GM06990 (cell line): ENCODE results near the gene ARHGAP26.

Source experiments
- DNase-seq: peaks from one replicate; pipeline ENCODE4 v3.0.0-alpha.2; 2011; ENCODE audit not compliant: insufficient read length; ENCODE audit errors: extremely low read depth
- H3K27me3 ChIP-seq: replicated peaks from 2 replicates; pipeline ENCODE4 v1.6.0; 2011; ENCODE audit warnings: low read length; ENCODE audit not compliant: control insufficient read depth, insufficient read depth
- H3K36me3 ChIP-seq: 2 replicates; pipeline ENCODE4 v1.5.1; 2011; ENCODE audit warnings: low read length; ENCODE audit not compliant: control insufficient read depth, insufficient read depth
- H3K4me3 ChIP-seq: replicated peaks from 2 replicates; pipeline ENCODE4 v1.5.1; 2011; ENCODE audit warnings: low read depth, mild to moderate bottlenecking, control low read depth, low read length
- TF ChIP-seq, protein P1 (sequence below): IDR thresholded peaks from 2 replicates; pipeline ENCODE4 v1.5.1; 2011; ENCODE audit warnings: low read length, control low read depth, mild to moderate bottlenecking, inconsistent platforms; ENCODE audit not compliant: insufficient read depth, poor library complexity, severe bottlenecking

The ARHGAP26 gene

DNA sequence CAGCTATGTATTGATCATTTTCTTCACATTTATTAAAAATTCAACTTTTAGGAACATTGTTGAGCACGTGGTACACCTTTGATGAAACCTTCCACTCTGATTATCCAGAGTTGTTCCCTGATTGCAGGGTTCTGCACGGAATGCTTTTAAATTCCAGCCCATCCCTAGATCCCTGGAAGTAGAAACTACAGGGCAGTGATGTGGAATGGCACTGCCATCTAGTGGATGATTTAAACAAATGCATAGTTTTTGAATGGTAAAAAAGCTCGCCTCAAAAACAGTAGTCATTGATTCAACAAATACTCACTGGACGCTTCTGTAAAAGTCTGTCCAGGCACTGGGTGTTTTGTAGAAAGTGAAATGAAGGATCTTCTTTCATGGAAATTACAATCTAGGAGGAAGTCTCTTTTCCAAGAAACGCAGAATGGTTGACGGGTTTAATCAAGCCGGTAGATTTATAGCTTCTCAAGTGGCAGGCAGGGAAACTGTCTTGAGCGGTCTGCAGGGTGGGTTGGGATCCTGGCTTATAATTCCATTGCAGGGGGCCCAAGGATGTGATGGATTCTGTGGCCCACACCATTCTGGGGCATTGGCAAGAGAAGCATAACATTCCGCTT lies 118.4 kb downstream of the ARHGAP26 start:
- no peaks in the 10 kb centered on the region for H3K27me3 ChIP-seq
- H3K36me3 ChIP-seq: no peaks in the 10 kb centered on the region
- no peak overlapping the region for H3K4me3 ChIP-seq
- DNase-seq: no peak
- TF ChIP-seq, protein P1, sequence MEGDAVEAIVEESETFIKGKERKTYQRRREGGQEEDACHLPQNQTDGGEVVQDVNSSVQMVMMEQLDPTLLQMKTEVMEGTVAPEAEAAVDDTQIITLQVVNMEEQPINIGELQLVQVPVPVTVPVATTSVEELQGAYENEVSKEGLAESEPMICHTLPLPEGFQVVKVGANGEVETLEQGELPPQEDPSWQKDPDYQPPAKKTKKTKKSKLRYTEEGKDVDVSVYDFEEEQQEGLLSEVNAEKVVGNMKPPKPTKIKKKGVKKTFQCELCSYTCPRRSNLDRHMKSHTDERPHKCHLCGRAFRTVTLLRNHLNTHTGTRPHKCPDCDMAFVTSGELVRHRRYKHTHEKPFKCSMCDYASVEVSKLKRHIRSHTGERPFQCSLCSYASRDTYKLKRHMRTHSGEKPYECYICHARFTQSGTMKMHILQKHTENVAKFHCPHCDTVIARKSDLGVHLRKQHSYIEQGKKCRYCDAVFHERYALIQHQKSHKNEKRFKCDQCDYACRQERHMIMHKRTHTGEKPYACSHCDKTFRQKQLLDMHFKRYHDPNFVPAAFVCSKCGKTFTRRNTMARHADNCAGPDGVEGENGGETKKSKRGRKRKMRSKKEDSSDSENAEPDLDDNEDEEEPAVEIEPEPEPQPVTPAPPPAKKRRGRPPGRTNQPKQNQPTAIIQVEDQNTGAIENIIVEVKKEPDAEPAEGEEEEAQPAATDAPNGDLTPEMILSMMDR: peak; percentile 52

DNA sequence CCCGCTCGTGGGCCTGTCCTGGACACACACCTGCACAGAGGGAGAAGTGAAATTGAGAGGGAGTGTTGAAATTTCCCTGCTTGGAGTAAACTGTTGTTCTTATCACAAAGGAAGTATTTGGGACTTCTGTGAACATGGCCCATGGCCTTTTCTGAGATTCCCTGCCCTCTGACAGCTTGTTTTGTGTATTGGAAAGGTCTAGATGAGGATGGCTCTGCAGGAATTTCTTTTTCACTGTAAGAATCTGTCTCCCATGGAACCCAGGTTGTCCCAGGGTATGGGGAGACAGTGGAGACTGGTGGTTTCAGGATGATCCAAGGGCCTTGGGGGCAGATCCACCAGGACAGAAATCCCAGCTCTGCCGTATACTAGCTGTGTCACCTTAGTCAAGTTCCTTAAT lies 121.8 kb downstream of the ARHGAP26 start:
- DNase-seq: no peak
- TF ChIP-seq, protein P1: no peak
- Histone ChIP-seq H3K27me3 (no peaks in the 10 kb centered on the region), H3K4me3 (no peak overlapping the region), H3K36me3 (no peaks in the 10 kb centered on the region)

DNA sequence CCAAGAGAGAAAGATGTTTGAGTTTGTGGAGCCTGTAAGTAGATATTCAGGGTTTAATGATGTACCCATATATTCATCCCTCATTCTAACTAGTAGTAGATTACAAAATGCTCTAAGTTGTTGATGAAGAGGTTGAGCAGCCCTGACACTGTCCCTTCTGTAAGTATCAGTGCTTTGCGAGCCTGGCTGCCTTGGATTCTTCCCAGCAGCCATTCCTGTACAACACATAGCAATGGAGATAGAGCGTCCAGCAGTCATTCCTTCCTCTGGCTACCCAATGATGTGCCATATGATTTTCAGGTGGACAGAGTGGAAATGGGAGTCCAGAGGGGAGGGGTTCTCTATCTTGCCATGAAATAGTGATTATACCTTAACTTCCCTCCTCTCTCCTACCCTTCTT lies 124.1 kb downstream of the ARHGAP26 start:
- Histone ChIP-seq H3K4me3 (no peak overlapping the region), H3K36me3 (no peaks in the 10 kb centered on the region), H3K27me3 (no peaks in the 10 kb centered on the region)
- DNase-seq: no peak
- TF ChIP-seq, protein P1: no peak

DNA sequence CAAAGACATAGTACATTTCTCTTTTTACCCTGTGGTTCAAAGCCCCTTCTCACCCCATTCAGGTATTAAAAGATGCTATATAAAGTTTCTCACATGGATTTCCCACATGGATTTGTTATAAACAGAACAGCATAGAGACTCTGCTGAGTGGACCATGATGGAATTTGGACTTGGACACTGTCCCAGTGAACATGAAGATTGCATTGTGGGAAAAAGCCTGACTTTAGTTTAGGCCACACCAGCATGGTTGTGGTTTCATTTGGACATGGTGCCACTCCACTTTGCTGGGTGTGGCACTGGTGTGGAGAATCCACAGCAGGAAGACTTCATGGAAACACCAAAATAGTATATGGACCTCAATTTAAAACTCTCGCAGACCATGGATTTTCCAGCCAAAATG lies 124.6 kb downstream of the ARHGAP26 start:
- TF ChIP-seq, protein P1: no peak
- Histone ChIP-seq H3K4me3 (no peak overlapping the region), H3K27me3 (no peaks in the 10 kb centered on the region), H3K36me3 (no peaks in the 10 kb centered on the region)
- DNase-seq: no peak

DNA sequence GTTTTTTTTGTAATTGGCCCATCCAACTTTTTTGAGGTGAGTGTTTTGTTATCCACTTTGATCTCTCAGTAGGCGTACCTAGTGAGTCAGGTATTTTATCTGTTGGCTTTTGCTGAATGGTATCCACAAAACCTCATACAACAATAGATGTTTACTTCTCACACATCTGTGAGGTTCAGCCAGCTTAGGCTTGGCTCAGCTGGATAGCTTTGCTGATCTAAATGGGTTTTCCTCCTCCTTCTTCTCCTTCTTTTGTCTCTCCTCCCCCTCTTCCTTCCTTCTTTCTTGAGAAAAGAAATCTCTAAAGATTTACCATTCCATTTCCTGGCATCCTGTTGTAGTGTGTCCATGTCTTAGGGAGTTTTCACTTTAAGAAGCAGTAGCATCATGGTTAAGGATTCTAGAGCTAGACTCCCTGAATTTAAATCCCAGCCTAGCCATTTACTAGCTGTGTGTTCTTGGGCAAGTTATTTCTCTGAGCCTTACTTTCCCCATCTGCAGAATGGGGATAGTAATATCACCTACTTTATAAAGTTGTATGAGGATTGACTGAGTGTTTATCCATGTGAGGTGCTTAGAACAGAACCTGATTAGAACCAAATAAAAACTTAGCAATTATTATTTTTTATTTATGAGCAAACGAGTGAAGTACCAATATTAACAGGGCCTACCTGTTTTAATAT lies 126.3 kb downstream of the ARHGAP26 start:
- Histone ChIP-seq H3K36me3 (no peaks in the 10 kb centered on the region), H3K4me3 (no peak overlapping the region), H3K27me3 (no peaks in the 10 kb centered on the region)
- no peak for DNase-seq
- TF ChIP-seq, protein P1: no peak

DNA sequence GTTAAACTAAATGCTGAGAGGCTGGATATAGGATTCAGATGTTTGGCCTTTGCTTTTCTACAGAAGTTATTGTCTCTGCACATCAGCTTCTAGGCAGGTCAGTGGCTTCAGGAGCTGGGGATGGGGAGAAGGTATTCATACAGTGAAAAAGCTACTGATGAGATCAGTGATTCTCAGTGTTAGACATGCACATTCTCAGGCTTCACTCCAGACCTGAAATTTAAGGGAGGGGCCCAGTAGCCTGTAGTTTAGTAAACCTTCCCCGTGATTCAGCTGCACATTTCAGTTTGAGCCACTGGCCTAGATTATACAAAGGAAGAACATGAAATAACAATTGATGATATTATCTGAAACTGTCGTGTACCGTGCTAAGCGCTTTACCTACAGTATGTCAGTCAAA lies 127.2 kb downstream of the ARHGAP26 start:
- no peaks in the 10 kb centered on the region for H3K27me3 ChIP-seq
- TF ChIP-seq, protein P1: no peak
- H3K4me3 ChIP-seq: no peak overlapping the region
- H3K36me3 ChIP-seq: no peaks in the 10 kb centered on the region
- DNase-seq: no peak
